HG02840 (cell line): ENCODE data around the gene TGM6.

Experiments
- ATAC-seq: cut with Tn5 transposase; IDR thresholded peaks from one replicate; pipeline ENCODE4 v1.9.1; 2021; ENCODE audit warnings: mild to moderate bottlenecking, moderate library complexity, moderate number of reproducible peaks; ENCODE audit not compliant: unreplicated experiment, low FRiP score

The TGM6 gene

GRCh38 chr20:2476742-2477615, 96.3 kb downstream of the TGM6 start:
- no peak for ATAC-seq

GRCh38 chr20:2480381-2480780, 99.7 kb downstream of the TGM6 start:
- no peak for ATAC-seq
